ENCODE results near the gene SHD. TPM values are rescaled to one million over a fixed set of nuclear protein-coding genes. Genes with fewer than 3 reads are reported as not detected.

The SHD gene
- total and polyA plus RNA-seq, 9 of the 15 experiments (the other 6 are each of a cell fraction or from before 2014, with no cell fraction given), result 0.05 to 0.62 (median 0.15) TPM; not detected in 5

- TF ChIP-seq SIN3B (IDR thresholded peaks at IDR 0.05; ENCODE audit: low read depth) (no peak), ZNF589 (CRISPR knock-in tag; IDR thresholded peaks at IDR 0.05; ENCODE audit: low read depth) (no peak), CHD4 (IDR thresholded peaks at IDR 0.05; ENCODE audit: insufficient read depth, insufficient replicate concordance, low read depth, low read length, poor library complexity, severe bottlenecking) (peak; percentile 97), ZNF347 (CRISPR knock-in tag; IDR thresholded peaks at IDR 0.05; ENCODE audit: low read depth) (no peak), GABPB1 (CRISPR knock-in tag; IDR thresholded peaks at IDR 0.05) (peak; percentile 17; the same call in 1 of the 2 replicates), TCF7 (IDR thresholded peaks at IDR 0.05; ENCODE audit: borderline replicate concordance) (no peak), RAD21 (CRISPR knock-in tag; conservative IDR thresholded peaks at IDR 0.05 in 1 of 2, IDR thresholded peaks at IDR 0.05 in 1 of 2) (peak in 1 of 2 experiments; percentile 62; a peak in 2 of 4 replicates), ZNF174 (CRISPR knock-in tag; IDR thresholded peaks at IDR 0.05) (no peak), CUX1 (CRISPR knock-in tag; IDR thresholded peaks at IDR 0.05) (no peak), CBX3 (IDR thresholded peaks at IDR 0.05; ENCODE audit: borderline replicate concordance in 1 of 2, low read length in 2 of 2) (peak in 1 of 2 experiments; percentile 95; a peak in 2 of 3 replicates), KLF16 (IDR thresholded peaks at IDR 0.05) (no peak), EZH2 (IDR thresholded peaks at IDR 0.05; ENCODE audit: borderline replicate concordance, low read depth, low read length) (no peak), E2F8 (IDR thresholded peaks at IDR 0.05; ENCODE audit: low read depth, partially characterized antibody) (no peak), DNMT1 (IDR thresholded peaks at IDR 0.05) (no peak), CREB3L1 (IDR thresholded peaks at IDR 0.05; ENCODE audit: borderline replicate concordance, low read depth) (no peak), NEUROD1 (IDR thresholded peaks at IDR 0.05; ENCODE audit: borderline replicate concordance, low read depth, low read length, partially characterized antibody) (no peak), LARP7 (IDR thresholded peaks at IDR 0.05) (peak; percentile 55; the same call in 1 of the 2 replicates), BACH1 (tag; IDR thresholded peaks at IDR 0.05) (no peak), ZNF197 (CRISPR knock-in tag; IDR thresholded peaks at IDR 0.05; ENCODE audit: low read depth) (no peak)
These were observed 45.7 kb upstream of the SHD start (continued) for GRCh38 chr19:4233282-4233853.
